SK-N-SH treated with all-trans-retinoic acid at 6 μM for 48 hours (cell line): Measurements from ENCODE around the gene LFNG.

ENCODE experiments used
- CREB5 ChIP-seq: fragments of 250-450 bp; sonication (Bioruptor Pico); IDR thresholded peaks from 2 replicates; pipeline ENCODE4 v1.5.1; 2020; ENCODE audit warnings: low read depth, mild to moderate bottlenecking, moderate library complexity
- PATZ1 ChIP-seq: fragments of 250-450 bp; sonication (Bioruptor Pico); IDR thresholded peaks from 2 replicates; pipeline ENCODE4 v1.8.0; 2020; ENCODE audit warnings: mild to moderate bottlenecking, moderate library complexity, borderline replicate concordance
- TCF4 ChIP-seq: fragments of 250-450 bp; sonication (Bioruptor Pico); IDR thresholded peaks from 2 replicates; pipeline ENCODE4 v1.8.0; 2021; ENCODE audit warnings: mild to moderate bottlenecking, moderate library complexity, borderline replicate concordance
- TOX ChIP-seq: fragments of 250-450 bp; sonication (Bioruptor Pico); IDR thresholded peaks from 2 replicates; pipeline ENCODE4 v1.8.0; 2021; ENCODE audit warnings: mild to moderate bottlenecking, moderate library complexity, borderline replicate concordance
- ZNF565 ChIP-seq: fragments of 450-650 bp; formaldehyde crosslinking; conservative IDR thresholded peaks from 2 replicates; pipeline ENCODE4 v1.5.0; 2020; ENCODE audit warnings: low read depth, mild to moderate bottlenecking, moderate library complexity
- ZNF70 ChIP-seq: fragments of 450-650 bp; formaldehyde crosslinking; IDR thresholded peaks from 2 replicates; pipeline ENCODE4 v1.5.0; 2020; ENCODE audit warnings: mild to moderate bottlenecking, moderate library complexity
- TF ChIP-seq, protein P1 (sequence below): fragments of 250-450 bp; sonication (Bioruptor Pico); IDR thresholded peaks from 2 replicates; pipeline ENCODE4 v1.8.0; 2021; ENCODE audit warnings: low read depth, mild to moderate bottlenecking, moderate library complexity, borderline replicate concordance

DNA sequence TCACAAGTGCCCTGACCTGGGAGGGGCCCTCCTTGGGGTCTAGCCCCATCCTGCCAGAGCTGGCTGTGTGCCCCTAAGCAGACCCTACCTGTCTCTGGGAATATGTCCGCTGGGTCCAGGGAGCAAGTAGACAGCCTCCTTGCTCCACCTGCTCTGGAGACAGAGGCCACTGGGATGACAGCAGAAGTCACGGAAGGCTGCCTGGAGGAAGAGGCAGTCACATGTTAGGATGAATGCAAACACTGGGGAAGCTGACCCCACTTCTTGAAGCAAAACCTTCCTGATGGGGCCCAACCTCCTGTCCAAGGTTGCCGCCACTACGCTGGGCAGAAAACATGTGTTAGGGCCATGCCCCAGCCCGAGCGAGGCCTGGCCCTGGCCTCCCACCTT is 11.7 kb upstream of the LFNG start:
- TF ChIP-seq TCF4 (CRISPR knock-in tag) = no peak
- TF ChIP-seq, protein P1, sequence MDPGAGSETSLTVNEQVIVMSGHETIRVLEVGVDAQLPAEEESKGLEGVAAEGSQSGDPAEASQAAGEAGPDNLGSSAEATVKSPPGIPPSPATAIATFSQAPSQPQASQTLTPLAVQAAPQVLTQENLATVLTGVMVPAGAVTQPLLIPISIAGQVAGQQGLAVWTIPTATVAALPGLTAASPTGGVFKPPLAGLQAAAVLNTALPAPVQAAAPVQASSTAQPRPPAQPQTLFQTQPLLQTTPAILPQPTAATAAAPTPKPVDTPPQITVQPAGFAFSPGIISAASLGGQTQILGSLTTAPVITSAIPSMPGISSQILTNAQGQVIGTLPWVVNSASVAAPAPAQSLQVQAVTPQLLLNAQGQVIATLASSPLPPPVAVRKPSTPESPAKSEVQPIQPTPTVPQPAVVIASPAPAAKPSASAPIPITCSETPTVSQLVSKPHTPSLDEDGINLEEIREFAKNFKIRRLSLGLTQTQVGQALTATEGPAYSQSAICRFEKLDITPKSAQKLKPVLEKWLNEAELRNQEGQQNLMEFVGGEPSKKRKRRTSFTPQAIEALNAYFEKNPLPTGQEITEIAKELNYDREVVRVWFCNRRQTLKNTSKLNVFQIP (CRISPR knock-in tag) = no peak
- no peak for TF ChIP-seq PATZ1 (CRISPR knock-in tag)
- no peak for TF ChIP-seq ZNF70 (CRISPR knock-in tag)
- no peak for TF ChIP-seq CREB5 (CRISPR knock-in tag)
- TF ChIP-seq TOX (CRISPR knock-in tag) = no peak
- no peak for TF ChIP-seq ZNF565 (CRISPR knock-in tag)
